Brain microvascular endothelial cell (primary cell): Measurements from ENCODE around the gene CALD1.

Experiments used
- DNase-seq: peaks from one replicate; pipeline ENCODE4 v3.0.0-alpha.2; 2020
- H3K27ac ChIP-seq: fragments of 250-450 bp; sonication (Bioruptor Pico); 2 replicates; pipeline ENCODE4 v1.5.1; 2020; ENCODE audit warnings: mild to moderate bottlenecking, moderate library complexity
- H3K27me3 ChIP-seq: fragments of 250-450 bp; sonication (Bioruptor Pico); replicated peaks from 2 replicates; pipeline ENCODE4 v1.5.1; 2020; ENCODE audit warnings: mild to moderate bottlenecking
- H3K36me3 ChIP-seq: fragments of 250-450 bp; sonication (Bioruptor Pico); replicated peaks from 2 replicates; pipeline ENCODE4 v1.5.1; 2020; ENCODE audit warnings: mild to moderate bottlenecking
- H3K4me3 ChIP-seq: 2 replicates; pipeline ENCODE4 v1.5.1; 2011; ENCODE audit warnings: low read depth, mild to moderate bottlenecking, control low read depth, low read length, moderate library complexity
- in situ Hi-C: cut with HindIII; loops from 2 replicates; pipeline ENCODE4 v1.10.0; 2017; ENCODE audit warnings: low sequenced_read_pairs, low pct_ligation_motif_present
- TF ChIP-seq, protein P1 (sequence below): IDR thresholded peaks from 2 replicates; pipeline ENCODE4 v1.5.1; 2011; ENCODE audit warnings: low read depth, mild to moderate bottlenecking, moderate library complexity, low read length, control low read depth, inconsistent platforms; ENCODE audit errors: missing control alignments

Gene CALD1

DNA sequence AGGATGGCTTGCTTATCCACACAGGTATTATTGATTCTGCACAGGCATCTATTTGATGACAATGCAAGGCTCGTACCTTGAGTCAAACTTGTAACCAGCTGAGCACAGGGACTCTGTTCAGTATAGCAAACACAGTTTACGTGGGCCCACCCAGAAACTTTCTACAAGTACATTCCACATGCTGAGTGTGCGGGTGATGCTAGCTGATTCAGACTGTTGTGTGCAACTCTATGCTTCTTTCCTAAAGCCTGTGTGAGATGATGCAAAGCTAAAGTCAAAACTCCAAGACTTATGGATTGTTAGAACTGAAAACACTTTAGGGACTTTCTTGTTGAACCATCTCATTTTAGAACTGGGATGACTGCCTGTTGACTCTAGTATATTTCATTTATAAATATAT is 21.5 kb upstream of the CALD1 start:
- no peaks in the 10 kb centered on the region for H3K27me3 ChIP-seq
- H3K4me3 ChIP-seq = no peak overlapping the region
- TF ChIP-seq, protein P1, sequence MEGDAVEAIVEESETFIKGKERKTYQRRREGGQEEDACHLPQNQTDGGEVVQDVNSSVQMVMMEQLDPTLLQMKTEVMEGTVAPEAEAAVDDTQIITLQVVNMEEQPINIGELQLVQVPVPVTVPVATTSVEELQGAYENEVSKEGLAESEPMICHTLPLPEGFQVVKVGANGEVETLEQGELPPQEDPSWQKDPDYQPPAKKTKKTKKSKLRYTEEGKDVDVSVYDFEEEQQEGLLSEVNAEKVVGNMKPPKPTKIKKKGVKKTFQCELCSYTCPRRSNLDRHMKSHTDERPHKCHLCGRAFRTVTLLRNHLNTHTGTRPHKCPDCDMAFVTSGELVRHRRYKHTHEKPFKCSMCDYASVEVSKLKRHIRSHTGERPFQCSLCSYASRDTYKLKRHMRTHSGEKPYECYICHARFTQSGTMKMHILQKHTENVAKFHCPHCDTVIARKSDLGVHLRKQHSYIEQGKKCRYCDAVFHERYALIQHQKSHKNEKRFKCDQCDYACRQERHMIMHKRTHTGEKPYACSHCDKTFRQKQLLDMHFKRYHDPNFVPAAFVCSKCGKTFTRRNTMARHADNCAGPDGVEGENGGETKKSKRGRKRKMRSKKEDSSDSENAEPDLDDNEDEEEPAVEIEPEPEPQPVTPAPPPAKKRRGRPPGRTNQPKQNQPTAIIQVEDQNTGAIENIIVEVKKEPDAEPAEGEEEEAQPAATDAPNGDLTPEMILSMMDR = no peak
- no peaks in the 10 kb centered on the region for H3K36me3 ChIP-seq
- H3K27ac ChIP-seq = no peak overlapping the region
- in situ Hi-C loops = no loop called here
- peak; percentile 51 for DNase-seq

DNA sequence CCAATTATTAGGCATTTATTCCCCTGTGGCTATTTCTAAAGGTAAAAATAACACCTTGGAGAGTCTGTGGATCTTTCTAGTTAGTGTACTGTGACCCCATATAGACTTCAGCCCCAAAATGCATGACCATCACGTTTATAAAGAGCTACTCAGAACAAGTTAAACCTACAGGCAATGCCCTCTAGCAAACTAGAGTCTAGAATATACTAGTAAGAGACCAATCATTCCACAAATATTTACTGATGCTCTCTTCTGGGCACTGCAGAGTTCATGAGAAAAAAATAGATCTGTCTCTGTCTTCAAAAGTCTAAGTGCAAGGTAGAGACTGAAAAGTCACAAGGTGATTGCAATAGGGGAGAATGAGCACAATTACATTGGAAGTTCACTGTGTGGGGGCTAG is 20.5 kb upstream of the CALD1 start:
- in situ Hi-C loops = no loop called here
- TF ChIP-seq, protein P1 = no peak

DNA sequence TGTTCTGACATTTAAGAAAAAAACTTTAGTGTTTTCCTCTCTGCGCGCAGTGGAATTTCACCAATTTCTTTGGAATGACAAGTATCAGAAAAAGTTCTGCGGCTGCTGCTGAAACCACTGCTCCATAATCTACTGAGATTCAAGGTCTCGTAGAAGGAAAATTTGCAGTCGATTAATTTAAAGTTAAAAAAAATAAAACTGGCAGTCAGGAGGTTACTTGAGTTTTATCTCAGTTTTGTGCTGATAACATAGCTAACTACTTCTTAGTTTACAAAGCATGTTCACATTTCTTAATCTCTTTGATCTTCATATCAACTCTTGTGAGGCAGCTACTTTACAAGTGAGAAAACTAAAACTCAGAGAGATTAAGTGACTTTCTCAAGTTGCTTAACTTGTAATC is 18.2 kb upstream of the CALD1 start:
- no peaks in the 10 kb centered on the region for H3K36me3 ChIP-seq
- TF ChIP-seq, protein P1 = no peak
- in situ Hi-C loops = no loop called here
- peak overlapping the region; percentile 41 for H3K27ac ChIP-seq
- no peaks in the 10 kb centered on the region for H3K27me3 ChIP-seq
- H3K4me3 ChIP-seq = no peak overlapping the region
- DNase-seq = no peak

More for the DNA sequence above, 20.5 kb upstream of the CALD1 start:
- H3K4me3 ChIP-seq = no peak overlapping the region
- no peak for DNase-seq
- no peaks in the 10 kb centered on the region for H3K27me3 ChIP-seq
- H3K27ac ChIP-seq = no peak overlapping the region
- H3K36me3 ChIP-seq = no peaks in the 10 kb centered on the region

DNA sequence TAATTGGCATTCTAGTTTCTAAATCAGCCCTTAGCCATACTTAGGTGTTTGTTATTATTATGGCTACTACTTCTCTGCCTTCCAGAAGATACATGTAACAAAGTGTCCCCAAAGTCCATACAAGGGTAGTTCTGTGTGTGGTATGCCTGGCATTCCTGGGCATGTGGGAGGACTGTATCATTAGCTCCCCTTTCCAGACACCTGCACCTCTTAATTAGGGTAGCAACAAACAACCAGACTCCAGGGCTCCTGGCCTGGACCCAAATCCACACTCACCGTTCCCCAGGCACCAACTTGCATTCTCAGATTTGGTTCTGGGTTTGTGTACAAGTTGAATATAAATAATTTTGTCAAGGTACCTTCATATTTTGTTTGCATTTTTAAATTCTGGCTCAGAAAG is 15.5 kb upstream of the CALD1 start:
- in situ Hi-C loops = no loop called here
- no peak overlapping the region for H3K4me3 ChIP-seq
- no peaks in the 10 kb centered on the region for H3K27me3 ChIP-seq
- TF ChIP-seq, protein P1 = no peak
- no peaks in the 10 kb centered on the region for H3K36me3 ChIP-seq
- DNase-seq = no peak
- no peak overlapping the region for H3K27ac ChIP-seq

DNA sequence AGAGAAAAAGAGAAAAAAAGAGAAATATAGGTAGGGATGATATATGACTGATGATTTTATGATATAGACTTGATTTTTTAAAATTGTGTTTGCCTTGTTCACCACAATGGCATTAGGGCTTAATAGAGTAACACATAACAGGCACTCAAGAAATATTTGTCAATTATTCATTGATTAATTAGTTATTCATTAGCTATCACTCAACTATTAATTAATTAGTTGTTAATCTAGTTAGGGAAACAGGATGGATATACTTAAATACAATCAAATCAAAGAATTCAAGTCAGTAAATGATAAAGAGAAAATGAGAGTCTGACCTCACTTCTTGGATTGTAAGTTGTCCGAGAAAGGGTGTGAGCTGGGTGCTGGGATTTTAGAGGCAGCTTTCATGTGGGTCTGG is 15.1 kb upstream of the CALD1 start:
- Histone ChIP-seq H3K4me3 (no peak overlapping the region), H3K27ac (no peak overlapping the region), H3K36me3 (no peaks in the 10 kb centered on the region), H3K27me3 (no peaks in the 10 kb centered on the region)
- TF ChIP-seq, protein P1 = no peak
- no peak for DNase-seq
- in situ Hi-C loops = no loop called here

DNA sequence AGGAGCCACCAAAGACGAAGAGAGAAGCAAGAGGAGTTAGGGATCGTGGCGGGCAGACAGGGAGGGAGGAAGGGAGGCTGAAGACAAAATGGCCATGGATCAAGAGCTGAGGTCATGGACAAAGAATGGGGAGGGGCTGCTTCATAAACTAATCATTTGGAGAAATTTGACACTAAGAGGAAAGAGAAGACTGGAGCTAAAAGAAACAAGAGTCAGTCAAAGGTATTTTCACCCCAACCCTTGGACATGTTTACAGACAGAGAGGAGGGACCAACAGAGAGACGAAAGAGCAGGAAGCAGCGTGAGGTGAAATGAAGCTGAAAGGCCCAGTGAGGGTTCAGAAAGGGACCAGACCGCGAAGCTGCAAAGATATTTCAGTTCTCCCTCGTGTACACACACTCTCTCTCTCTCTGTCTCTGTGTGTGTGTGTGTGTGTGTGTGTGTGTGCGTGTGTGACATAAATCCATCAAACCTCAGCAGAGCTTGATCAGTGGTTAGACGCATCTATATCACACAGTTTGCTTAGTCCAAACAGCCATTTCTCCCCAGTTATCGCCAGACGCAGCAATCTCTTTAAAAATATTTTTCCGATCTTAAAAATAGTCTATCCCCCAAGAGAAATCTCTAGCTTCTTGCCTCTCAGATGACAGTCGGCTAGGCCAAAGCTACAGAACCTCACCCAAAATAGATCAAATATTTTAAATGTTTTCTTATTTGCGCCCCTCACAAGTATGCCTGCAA is 12.5 kb upstream of the CALD1 start:
- TF ChIP-seq, protein P1 = no peak
- H3K27ac ChIP-seq = peak overlapping the region; percentile 28
- no peaks in the 10 kb centered on the region for H3K27me3 ChIP-seq
- peak; percentile 60 for DNase-seq
- no peak overlapping the region for H3K4me3 ChIP-seq
- no peaks in the 10 kb centered on the region for H3K36me3 ChIP-seq
- in situ Hi-C loops = no loop called here
